Cardiac fibroblast (primary cell): ENCODE data around the gene NCR2.
"Not testable (repeated sequence)": the region's sequence is repeated elsewhere in the genome, so short reads cannot be mapped to it uniquely, and the experiment has no call there.

Experiments
- DNase-seq, 2 donors: peaks; one replicate each; pipeline versions ENCODE4 v3.0.0 to v3.0.0-alpha.2; 2010; ENCODE audit warnings: low read depth in 2 of 2
- H3K4me3 ChIP-seq, 2 donors: replicated peaks in 1 of 2; 1 replicate in 1 of 2; 2 replicates in 1 of 2; pipeline ENCODE4 v1.5.1; 2011; ENCODE audit warnings: low read depth in 2 of 2, low read length in 2 of 2, mild to moderate bottlenecking in 2 of 2, moderate library complexity in 1 of 2
- TF ChIP-seq, protein P1 (sequence below): IDR thresholded peaks from one replicate; pipeline ENCODE4 v1.5.1; 2011; ENCODE audit warnings: low read depth, mild to moderate bottlenecking, low read length, inconsistent platforms

Gene NCR2

GRCh38 chr6:41294214-41294872, 41.1 kb upstream of the NCR2 start:
- no peak for DNase-seq

GRCh38 chr6:41297248-41297647, 38.2 kb upstream of the NCR2 start:
- not testable (repeated sequence) for DNase-seq, H3K4me3 ChIP-seq

More at GRCh38 chr6:41294214-41294872, 41.1 kb upstream of the NCR2 start:
- no peak overlapping the region for H3K4me3 ChIP-seq
- TF ChIP-seq, protein P1, sequence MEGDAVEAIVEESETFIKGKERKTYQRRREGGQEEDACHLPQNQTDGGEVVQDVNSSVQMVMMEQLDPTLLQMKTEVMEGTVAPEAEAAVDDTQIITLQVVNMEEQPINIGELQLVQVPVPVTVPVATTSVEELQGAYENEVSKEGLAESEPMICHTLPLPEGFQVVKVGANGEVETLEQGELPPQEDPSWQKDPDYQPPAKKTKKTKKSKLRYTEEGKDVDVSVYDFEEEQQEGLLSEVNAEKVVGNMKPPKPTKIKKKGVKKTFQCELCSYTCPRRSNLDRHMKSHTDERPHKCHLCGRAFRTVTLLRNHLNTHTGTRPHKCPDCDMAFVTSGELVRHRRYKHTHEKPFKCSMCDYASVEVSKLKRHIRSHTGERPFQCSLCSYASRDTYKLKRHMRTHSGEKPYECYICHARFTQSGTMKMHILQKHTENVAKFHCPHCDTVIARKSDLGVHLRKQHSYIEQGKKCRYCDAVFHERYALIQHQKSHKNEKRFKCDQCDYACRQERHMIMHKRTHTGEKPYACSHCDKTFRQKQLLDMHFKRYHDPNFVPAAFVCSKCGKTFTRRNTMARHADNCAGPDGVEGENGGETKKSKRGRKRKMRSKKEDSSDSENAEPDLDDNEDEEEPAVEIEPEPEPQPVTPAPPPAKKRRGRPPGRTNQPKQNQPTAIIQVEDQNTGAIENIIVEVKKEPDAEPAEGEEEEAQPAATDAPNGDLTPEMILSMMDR: no peak

DNA sequence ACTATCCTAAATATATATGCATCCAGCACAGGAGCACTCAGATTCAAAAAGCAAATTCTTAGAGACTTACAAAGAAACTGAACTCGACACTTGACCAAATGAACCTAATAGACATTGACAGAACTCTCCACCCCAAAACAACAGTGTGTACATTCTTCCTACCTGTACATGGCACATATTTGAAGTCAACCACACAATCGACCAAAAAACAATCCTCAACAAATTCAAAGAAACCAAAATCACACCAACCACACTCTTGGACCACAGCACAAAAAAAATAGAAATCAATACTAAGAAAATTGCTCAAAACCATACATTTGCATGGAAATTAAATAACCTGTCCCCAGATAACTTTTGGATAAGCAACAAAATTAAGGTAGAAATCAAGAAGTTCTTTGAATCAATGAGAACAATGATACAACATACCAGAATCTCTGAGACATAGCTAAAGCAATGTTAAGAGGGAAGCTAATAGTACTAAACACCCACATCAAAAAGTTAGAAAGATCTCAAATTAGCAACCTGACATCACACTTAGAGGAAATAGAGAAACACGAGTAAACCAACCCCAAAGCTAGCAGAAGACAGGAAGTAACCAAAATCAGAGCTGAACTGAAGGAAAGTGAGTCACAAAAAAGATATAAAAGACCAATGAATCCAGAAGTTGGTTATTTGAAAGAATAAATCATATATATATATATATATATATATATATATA, 36.5 kb upstream of the NCR2 start:
- TF ChIP-seq, protein P1: no peak
- H3K4me3 ChIP-seq: no peak overlapping the region
- DNase-seq: no peak

DNA sequence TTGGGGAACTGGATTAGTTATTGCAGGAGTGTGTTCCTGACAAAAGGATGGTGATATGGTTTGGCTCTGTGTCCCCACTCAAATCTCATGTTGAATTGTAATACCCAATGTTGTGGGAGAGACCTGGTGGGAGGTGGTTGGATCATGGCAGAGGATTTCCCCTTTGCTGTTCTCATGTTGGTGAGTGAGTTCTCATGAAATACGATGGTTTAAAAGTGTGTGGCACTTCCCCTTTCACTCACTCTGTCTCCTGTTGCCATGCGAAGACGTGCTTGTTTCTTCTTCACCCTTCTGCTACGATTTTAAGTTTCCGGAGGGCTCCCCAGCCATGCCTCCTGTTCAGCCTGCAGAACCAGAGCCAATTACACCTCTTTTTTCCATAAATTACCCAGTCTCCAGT, 32.8 kb upstream of the NCR2 start:
- TF ChIP-seq, protein P1: no peak
- no peak for DNase-seq
- H3K4me3 ChIP-seq: no peak overlapping the region

DNA sequence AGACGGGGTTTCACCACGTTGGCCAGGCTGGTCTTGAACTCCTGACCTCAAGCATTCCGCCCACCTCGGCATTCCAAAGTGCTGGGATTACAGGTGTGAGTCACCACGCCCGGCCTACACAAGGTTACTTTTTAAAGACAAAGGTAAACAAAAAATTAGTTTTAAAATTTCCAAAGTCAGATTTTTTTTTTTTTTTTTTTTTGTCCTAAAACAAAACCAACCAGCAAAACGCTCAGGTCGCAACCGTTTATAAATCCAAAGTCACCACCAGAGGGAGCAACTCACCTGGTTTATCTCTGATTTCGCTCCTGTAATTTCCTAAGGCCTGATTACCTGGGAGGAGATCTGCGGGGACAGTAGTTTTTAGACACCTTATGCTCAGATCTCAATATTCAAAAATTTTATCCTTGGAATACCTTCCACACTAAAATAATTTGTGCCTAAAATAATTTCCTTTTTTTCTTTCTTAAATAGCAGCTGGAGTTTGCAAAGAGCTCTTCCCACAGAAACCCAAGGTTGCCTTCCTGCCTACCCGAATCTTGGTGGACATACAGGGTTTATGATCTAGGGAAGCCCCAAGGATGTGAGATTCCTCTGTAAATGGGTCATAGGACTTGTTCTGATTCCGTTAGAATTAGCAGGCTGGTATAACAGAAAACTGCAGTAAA, 29.1 kb upstream of the NCR2 start:
- DNase-seq: peak; percentile 52 to 63

GRCh38 chr6:41315203-41315602, 20.2 kb upstream of the NCR2 start:
- no peak for DNase-seq
- TF ChIP-seq, protein P1: no peak
- no peak overlapping the region for H3K4me3 ChIP-seq

More for the DNA sequence above, 29.1 kb upstream of the NCR2 start:
- no peak overlapping the region for H3K4me3 ChIP-seq
- TF ChIP-seq, protein P1: peak; percentile 49
